Measurements from ENCODE around the gene CDR2L.
"Not testable (repeated sequence)": the region's sequence is repeated elsewhere in the genome, so short reads cannot be mapped to it uniquely, and the experiment has no call there.

CDR2L gene

DNA sequence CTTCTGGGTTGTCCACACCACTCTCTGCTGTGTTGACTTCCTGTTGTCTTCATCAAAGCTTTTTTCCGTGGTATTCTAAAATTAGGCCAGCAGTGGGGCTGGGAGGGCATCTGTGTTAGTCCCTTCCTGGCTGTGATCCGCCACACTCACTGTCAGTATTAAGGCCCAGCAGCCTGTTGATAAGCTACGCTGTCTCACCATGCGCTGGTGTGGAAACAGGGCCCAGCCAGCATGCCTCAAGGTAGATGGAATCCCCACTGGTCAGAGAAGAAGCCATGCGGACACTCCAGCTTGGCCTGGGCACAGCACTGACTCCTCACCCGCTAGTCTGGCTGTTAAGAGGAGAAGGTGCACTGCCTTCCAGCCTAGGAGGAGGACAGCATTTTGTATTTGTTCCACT is 11.4 kb downstream of the CDR2L start:
- Histone ChIP-seq H4K20me1 (no peaks in the 10 kb centered on the region), H3K4me2 (peak overlapping the region; percentile 70), H3K9ac (peak overlapping the region; percentile 39; the same call in 1 of the 2 replicates), H3K36me3 (peaks cover 30% of the 10 kb centered on the region; the same call in 1 of the 2 replicates), H3K27ac (peak overlapping the region; percentile 70), H3K4me1 (peaks cover 17% of the 10 kb centered on the region), H3K4me3 (no peak overlapping the region), H3K9me3 (no peaks in the 10 kb centered on the region), H3K27me3 (no peaks in the 10 kb centered on the region)
- TF ChIP-seq Cebpa-rat (IDR thresholded peaks at IDR 0.05) = no peak

DNA sequence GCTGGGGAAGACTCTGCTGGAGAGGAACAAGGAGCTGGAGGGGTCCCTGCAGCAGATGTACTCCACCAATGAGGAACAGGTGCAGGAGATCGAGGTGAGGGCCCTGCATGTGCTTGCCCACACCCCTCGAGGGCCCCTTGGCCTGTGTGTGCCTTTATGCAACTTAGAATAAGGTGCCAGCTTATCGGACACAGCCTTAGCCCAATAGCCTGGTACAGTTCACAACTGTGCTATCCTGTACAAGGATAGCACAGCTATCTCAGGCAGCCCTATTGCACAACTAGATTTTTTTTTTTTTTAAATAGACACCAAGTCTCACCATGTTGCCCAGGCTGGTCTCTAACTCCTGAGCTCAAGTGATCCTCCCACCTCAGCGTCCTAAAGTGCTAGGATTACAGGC is 12.1 kb downstream of the CDR2L start:
- no peak overlapping the region for H3K4me3 ChIP-seq
- H3K9me3 ChIP-seq = no peaks in the 10 kb centered on the region
- peak overlapping the region; percentile 70; the same call in 1 of the 2 replicates for H3K4me2 ChIP-seq
- TF ChIP-seq Cebpa-rat (IDR thresholded peaks at IDR 0.05) = 0 out of 2 replicates have a peak, but pooled peaks have one; percentile 32
- H3K27ac ChIP-seq = peak overlapping the region; percentile 70; the same call in 1 of the 2 replicates
- peaks cover 17% of the 10 kb centered on the region for H3K4me1 ChIP-seq
- H4K20me1 ChIP-seq = no peaks in the 10 kb centered on the region
- H3K27me3 ChIP-seq = no peaks in the 10 kb centered on the region
- peaks cover 34% of the 10 kb centered on the region; the same call in 1 of the 2 replicates for H3K36me3 ChIP-seq
- no peak overlapping the region for H3K9ac ChIP-seq

- H3K4me1 ChIP-seq = peaks cover 17% of the 10 kb centered on the region
- no peak for TF ChIP-seq Cebpa-rat (IDR thresholded peaks at IDR 0.05)
- H3K27me3 ChIP-seq = no peaks in the 10 kb centered on the region
- H3K36me3 ChIP-seq = peaks cover 34% of the 10 kb centered on the region; the same call in 1 of the 2 replicates
- no peaks in the 10 kb centered on the region for H4K20me1 ChIP-seq
- H3K4me2 ChIP-seq = no peak overlapping the region
- no peak overlapping the region for H3K27ac ChIP-seq
- no peaks in the 10 kb centered on the region for H3K9me3 ChIP-seq
- H3K9ac ChIP-seq = no peak overlapping the region
- no peak overlapping the region for H3K4me3 ChIP-seq
Observed at GRCh38 chr17:75001915-75002843, 14.7 kb downstream of the CDR2L start.

DNA sequence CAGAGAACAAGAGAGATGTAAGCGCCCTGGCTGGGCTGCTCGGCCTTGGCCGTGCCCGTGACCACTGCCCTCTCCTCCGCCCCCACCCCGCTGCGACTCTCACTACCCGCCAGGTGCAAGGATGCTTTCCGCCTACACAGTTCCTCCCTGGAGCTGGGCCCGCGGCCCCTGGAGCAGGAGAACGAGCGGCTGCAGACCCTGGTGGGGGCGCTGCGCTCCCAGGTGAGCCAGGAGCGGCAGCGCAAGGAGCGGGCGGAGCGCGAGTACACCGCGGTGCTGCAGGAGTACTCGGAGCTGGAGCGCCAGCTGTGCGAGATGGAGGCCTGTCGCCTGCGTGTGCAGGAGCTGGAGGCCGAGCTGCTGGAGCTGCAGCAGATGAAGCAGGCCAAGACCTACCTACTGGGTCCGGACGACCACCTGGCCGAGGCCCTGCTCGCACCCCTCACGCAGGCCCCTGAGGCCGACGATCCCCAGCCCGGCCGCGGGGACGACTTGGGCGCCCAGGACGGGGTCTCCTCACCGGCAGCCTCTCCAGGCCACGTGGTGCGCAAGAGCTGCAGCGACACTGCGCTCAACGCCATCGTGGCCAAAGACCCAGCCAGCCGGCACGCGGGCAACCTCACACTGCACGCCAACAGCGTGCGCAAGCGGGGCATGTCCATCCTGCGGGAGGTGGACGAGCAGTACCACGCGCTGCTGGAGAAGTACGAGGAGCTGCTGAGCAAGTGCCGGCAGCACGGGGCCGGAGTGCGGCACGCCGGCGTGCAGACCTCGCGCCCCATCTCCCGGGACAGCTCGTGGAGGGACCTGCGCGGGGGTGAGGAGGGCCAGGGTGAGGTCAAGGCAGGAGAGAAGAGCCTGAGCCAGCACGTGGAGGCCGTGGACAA is 15.9 kb downstream of the CDR2L start:
- Histone ChIP-seq H3K4me3 (no peak overlapping the region), H3K36me3 (peaks cover 34% of the 10 kb centered on the region; the same call in 1 of the 2 replicates), H3K27ac (no peak overlapping the region), H4K20me1 (no peaks in the 10 kb centered on the region), H3K4me2 (no peak overlapping the region), H3K4me1 (peaks cover 13% of the 10 kb centered on the region), H3K9me3 (no peaks in the 10 kb centered on the region), H3K27me3 (no peaks in the 10 kb centered on the region), H3K9ac (no peak overlapping the region)
- TF ChIP-seq Cebpa-rat (IDR thresholded peaks at IDR 0.05) = no peak

- TF ChIP-seq Cebpa-rat (IDR thresholded peaks at IDR 0.05) = no peak
- no peaks in the 10 kb centered on the region for H4K20me1 ChIP-seq
- H3K27ac ChIP-seq = no peak overlapping the region
- no peaks in the 10 kb centered on the region for H3K27me3 ChIP-seq
- H3K9ac ChIP-seq = no peak overlapping the region
- H3K9me3 ChIP-seq = no peaks in the 10 kb centered on the region
- H3K4me1 ChIP-seq = peaks cover 7% of the 10 kb centered on the region
- H3K4me3 ChIP-seq = no peak overlapping the region
- no peak overlapping the region for H3K4me2 ChIP-seq
- H3K36me3 ChIP-seq = peaks cover 34% of the 10 kb centered on the region; the same call in 1 of the 2 replicates
Observed at GRCh38 chr17:75003957-75004355, 16.5 kb downstream of the CDR2L start.

DNA sequence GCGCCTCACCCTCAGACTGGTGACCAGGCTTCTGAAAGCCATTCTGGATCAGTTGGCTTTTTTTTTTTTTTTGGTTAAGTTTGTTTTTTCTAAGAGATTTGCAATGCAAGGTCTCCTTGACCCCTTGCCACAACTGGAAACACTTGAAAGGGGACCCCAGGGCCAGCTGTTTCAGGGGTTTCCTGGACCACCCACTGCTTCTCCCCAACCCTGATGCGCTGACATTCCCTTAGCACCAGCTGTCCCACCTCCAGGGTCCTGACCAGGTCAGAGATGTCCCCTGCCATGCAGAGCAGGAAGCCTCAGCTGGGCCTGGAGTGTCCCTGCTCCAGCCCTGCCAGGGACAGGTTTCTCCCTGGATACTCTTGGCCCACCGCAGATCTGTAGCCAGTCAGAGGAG is 16.9 kb downstream of the CDR2L start:
- no peaks in the 10 kb centered on the region for H4K20me1 ChIP-seq
- H3K4me3 ChIP-seq = no peak overlapping the region
- H3K36me3 ChIP-seq = peaks cover 34% of the 10 kb centered on the region; the same call in 1 of the 2 replicates
- H3K27me3 ChIP-seq = no peaks in the 10 kb centered on the region
- no peak overlapping the region for H3K27ac ChIP-seq
- peaks cover 2% of the 10 kb centered on the region for H3K4me1 ChIP-seq
- H3K9ac ChIP-seq = no peak overlapping the region
- H3K9me3 ChIP-seq = no peaks in the 10 kb centered on the region
- no peak for TF ChIP-seq Cebpa-rat (IDR thresholded peaks at IDR 0.05)
- no peak overlapping the region for H3K4me2 ChIP-seq

DNA sequence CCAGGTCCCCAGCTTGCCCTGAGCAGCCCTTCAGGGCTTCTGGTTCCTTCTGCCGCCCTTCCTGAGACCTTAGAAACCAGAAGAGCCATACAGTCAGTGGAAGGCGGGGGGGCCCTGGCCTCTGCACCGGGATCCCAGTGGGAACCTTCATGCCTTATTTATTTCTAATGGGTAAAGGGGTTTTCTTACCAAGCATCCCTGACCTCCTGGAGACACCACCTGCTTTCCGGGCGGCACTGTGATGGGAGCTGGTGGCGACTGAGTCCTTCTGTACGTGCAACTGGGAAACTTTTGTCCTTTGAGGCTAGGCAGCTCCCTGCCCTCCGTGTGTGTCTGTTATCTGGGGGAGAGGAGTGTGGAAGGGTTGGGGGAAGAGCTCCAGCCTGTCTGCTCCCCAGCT is 17.9 kb downstream of the CDR2L start:
- no peak overlapping the region for H3K4me2 ChIP-seq
- no peak overlapping the region for H3K4me3 ChIP-seq
- no peaks in the 10 kb centered on the region for H3K4me1 ChIP-seq
- no peaks in the 10 kb centered on the region for H4K20me1 ChIP-seq
- no peak overlapping the region for H3K9ac ChIP-seq
- H3K9me3 ChIP-seq = no peaks in the 10 kb centered on the region
- H3K36me3 ChIP-seq = peaks cover 34% of the 10 kb centered on the region; the same call in 1 of the 2 replicates
- no peaks in the 10 kb centered on the region for H3K27me3 ChIP-seq
- no peak overlapping the region for H3K27ac ChIP-seq
- no peak for TF ChIP-seq Cebpa-rat (IDR thresholded peaks at IDR 0.05)

DNA sequence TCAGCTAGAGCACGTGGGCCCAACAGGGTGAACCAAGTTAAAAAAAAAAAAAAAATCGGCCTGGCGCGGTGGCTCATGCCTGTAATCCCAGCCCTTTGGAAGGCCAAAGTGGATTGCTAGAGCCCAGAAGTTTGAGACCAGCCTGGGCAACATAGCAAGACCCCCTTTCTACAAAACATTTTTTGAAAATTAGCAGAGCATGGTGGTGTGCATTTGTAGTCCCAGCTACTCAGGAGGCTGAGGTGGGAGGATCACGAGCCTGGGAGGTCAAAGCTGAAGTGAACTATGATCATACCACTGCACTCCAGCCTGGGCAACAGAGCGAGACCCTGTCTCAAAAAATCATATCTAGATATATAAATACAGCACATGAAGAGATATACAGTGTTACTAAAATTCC is 18.7 kb downstream of the CDR2L start:
- H4K20me1 ChIP-seq, H3K9ac ChIP-seq, H3K27ac ChIP-seq, H3K27me3 ChIP-seq, H3K4me1 ChIP-seq, H3K9me3 ChIP-seq, H3K4me3 ChIP-seq, H3K4me2 ChIP-seq: not testable (repeated sequence)
- peaks cover 30% of the 10 kb centered on the region; the same call in 1 of the 2 replicates for H3K36me3 ChIP-seq

DNA sequence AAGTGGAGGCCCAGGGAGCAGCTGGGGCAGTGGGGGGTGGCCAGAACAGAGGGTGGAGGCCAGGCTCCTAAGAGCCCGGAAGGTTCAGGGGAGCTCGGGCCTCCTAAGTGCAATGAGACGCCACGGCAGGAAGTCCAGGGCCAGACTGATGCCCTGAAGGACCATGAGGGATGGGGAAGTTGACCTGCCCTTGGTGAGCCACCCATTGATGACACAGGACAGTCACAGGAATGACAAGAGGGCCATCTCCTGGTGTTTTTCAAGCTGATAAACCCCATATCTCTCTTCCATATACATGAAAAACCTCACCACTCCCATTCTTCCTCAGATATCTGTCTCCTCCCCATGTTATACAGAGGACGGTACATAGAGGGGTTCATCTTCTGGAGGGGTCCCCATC is 19.2 kb downstream of the CDR2L start:
- H3K4me1 ChIP-seq = peaks cover 12% of the 10 kb centered on the region
- H3K9ac ChIP-seq = no peak overlapping the region
- no peak overlapping the region for H3K4me2 ChIP-seq
- no peaks in the 10 kb centered on the region for H3K27me3 ChIP-seq
- TF ChIP-seq Cebpa-rat (IDR thresholded peaks at IDR 0.05) = no peak
- H4K20me1 ChIP-seq = no peaks in the 10 kb centered on the region
- H3K27ac ChIP-seq = no peak overlapping the region
- peaks cover 25% of the 10 kb centered on the region; the same call in 1 of the 2 replicates for H3K36me3 ChIP-seq
- H3K9me3 ChIP-seq = no peaks in the 10 kb centered on the region
- no peak overlapping the region for H3K4me3 ChIP-seq

Measured in BLaER1 (cell line).